Limb (tissue), 2 donors: Measurements from ENCODE around the gene TMEM87B.

ENCODE experiments used
- DNase-seq, 2 donors: peaks; one replicate each; pipeline ENCODE4 v3.0.0-alpha.2; 2016; ENCODE audit errors: extremely low spot score in 2 of 2

TMEM87B gene

DNA sequence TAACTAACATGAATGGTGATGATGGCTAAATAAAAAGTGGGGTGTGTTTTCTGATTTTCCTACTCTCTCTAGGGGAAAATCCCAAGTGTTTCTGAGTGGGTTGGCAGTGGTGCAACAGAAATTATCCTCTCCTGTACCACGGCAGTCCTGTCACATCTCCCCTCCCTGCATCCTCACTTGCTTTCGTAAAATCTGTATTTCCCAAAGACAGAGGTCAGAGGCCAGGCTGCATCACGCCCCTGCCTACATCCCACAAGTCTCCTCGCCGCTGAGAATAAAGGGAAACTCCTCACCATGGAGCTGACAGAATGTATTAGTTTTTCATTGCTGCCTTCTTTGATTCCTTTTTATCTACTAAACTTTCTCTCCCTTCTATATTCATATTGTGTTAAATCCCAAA lies 96.2 kb downstream of the TMEM87B start:
- DNase-seq = no peak

DNA sequence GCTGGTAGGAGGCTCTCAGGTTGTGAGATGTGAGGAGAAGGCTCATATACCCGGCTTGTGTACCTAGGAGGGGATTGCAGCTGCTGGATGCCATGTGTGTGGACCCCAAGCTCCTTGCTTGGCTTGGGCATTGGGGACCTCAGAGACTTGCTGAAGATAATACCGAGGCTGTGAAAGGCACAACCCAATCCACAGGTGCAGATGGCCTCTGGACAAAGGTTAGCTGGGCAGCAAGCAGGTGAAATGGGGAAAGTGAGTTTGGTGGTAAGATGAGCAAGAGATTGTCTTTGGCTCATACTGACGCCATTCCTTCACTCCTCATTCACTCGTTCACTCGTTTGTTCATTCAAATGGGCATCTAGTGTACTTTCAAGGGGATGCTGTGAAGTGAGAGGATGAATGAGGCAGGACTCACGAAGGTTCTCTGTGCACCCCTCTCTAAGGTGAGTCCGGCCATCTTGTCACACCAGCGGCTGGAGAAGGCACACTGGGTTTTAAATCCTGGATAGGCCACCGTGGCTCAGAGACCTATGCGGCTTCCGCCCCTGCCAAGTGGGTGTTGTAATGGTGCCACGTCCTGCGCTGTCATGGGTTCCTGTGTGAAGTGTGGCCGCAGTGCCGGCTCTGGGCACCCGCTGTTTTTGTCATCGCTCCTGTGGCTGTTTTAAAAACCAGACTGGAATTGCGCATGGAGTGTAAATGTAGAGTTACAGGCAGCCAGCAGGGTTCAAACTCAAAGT lies 96.8 kb downstream of the TMEM87B start:
- no peak for DNase-seq

DNA sequence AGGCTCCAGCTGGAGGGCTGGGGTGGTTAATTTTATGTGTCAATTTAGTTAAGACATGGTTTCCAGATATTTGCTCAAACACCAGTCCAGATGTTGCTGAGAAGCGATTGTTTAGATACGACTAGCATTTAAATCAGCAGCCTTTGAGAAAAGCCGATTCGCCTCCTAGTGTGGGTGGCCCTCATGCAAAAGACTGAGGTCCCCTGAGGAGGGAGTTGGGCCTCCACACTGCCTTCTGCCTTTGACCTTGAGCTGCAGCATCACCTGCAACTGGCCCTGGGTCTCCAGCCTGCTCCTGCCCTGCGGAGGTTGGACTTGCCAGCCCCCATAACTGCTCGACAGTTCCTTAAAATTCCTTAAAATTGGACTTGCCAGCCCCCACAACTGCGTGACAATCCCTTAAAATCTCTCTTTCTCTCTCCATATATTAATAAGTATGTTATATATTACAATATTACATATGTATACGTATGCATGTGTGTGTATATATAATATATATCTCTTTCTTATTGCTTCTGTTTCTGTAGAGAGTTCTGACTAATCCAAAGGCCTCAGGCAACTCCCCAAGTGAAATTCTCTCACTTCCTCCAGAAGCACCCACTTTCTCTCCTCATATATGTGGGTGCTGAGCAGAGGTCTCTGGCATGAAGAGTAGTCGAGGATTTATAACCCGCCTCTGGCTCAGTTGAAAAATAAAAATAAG lies 97.6 kb downstream of the TMEM87B start:
- no peak for DNase-seq

DNA sequence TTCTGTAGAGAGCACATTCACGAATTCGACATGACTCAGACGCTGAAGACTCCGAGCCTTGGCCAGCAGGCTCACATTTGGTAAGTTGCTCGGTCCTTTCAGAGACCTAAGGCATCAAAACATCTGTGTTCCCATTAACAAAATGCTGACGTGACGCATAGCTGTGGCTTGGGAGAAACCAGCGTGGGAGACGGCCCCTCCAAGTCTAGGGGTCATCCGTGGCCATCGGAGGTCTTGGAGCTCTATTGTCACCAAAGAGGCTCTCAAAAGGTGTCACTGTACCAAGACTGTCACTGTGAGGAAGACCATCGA lies 98.1 kb downstream of the TMEM87B start:
- DNase-seq = no peak

DNA sequence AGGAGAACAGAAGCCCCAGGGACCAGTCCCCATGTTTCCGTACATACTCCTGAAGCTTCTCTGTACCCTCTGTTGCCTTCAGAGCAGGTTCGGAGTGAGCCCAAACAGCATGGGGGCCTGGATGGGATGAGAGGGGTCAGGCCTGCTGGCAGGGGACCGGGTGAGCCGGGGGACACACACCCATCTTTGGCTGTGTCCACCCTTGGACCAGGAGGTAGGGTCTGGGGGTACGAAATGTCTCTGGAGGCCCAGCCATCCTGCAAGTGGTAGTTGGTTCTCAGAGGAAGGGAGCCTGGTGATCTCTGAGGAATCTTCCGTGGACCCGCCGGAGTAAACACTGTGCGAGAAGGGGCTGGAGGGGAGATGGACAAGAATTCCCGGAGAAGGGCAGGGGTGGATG lies 98.4 kb downstream of the TMEM87B start:
- no peak for DNase-seq

DNA sequence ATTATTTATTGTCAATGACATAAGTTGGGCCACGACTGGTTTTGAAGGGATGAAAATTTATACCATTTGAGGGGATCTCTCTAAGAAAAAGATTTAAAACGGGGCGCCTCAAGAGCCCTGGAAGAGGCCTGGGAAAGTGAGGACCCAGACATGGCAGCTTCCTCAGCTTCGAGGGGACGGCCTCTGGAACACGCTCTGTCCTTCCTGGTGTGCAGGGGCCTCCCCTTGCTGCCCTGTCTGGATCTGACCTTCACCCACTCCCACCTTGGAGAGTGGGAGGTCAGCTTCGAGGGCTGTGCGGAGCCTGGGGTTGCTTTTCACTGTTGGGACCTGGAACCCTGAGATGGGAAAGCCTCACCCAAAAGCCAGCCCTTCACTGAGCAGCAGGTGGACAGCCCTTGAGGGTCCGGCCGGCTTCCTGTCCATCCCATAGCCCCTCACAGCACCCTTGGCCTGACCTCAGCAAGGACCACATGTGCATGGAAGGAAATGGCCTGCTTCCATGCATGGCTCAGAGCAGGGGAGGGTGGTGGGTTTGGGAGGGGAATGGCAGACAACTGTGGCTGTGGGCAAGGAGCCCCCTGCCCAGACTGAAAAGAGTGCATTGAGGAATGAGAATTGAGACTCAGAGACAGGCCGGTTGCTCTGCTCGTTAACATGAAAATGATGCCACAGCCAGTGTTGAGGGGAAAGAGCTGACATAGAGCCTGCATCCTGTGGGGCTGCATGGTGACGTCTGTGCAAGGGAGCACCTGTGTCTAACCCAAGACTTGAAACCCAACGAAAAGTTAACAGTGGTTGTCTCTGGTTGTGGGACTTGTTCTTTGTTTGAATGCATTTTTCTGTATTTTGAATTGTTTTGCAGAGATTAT lies 99.4 kb downstream of the TMEM87B start:
- no peak for DNase-seq

DNA sequence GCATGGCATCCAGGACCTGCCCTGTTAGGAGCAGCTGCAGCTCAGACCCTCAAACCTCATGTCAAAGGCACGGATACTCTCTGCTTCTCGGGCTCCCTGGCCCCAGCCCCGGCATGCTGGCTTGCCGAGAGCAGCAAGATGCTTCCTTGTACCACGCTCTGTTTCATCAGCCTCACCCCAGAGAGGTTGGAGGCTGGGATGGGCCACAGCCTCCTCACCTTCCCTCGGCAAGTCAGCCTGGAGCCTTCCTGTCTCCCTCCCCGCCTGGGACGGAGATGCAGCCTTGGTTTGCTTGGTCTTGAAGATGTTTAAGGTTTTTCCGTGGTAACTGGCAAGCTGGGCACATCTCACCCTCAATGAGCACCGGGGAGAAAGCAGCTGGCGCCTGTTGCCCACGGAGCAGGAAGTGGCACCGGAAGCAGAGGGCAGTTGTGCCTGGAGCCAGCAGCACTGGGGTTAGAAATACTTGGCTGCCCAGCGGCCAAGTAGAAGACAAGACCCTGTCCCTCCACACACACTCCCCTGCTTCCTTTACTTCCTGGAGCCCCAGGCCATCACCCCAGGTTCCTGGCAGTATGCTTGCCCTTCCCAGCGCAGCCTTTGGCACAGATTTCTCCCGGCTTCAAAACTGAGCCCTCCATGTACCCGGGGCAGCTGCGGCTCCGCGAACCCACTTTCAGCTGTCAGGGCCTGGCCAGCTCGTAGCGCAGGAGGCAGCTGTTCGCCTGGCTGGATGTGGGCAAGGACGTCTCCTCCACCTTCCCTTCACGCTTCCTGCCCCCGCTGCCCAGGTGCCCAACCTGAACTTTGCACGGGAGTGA lies 100.5 kb downstream of the TMEM87B start:
- no peak for DNase-seq

DNA sequence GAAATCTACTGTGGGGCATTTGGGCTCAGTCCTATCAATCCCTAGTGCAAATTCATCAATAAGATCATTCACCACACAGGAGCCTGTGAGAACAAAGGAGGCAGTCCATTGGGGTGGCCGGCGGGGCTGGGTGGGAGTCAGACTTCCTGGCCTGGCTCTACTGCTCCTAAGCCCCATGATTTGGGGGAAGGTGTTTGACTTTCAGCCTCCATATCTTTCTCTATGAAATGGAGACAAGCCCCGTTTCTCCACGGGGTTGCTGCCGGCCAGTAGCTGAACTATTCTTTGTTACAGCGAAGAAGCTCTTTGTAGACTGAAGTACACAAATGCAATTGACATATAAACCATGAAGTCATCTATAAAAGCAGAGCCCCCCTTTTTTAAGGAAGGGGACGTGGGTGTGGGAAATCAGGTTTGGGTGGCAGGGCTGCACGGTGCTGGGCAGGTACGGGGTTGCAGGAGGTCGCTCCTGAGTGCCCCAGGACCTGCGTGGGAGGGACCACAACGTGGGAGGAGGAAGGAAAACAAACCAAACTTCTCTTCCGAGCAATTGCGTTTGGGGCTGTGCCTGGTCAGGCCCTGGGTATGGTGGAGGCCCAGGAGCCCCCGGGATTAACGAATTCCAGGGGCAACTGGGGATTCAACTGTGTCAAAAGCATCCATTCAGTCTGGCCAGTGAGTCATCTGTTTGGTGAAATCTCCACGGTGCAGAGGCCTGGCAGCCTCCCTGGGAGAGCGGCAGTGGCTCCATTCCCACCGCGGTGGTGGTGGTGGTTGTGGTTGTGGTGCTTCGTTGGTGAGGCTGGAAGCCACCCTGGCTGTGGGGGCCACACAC lies 101.3 kb downstream of the TMEM87B start:
- DNase-seq = no peak

DNA sequence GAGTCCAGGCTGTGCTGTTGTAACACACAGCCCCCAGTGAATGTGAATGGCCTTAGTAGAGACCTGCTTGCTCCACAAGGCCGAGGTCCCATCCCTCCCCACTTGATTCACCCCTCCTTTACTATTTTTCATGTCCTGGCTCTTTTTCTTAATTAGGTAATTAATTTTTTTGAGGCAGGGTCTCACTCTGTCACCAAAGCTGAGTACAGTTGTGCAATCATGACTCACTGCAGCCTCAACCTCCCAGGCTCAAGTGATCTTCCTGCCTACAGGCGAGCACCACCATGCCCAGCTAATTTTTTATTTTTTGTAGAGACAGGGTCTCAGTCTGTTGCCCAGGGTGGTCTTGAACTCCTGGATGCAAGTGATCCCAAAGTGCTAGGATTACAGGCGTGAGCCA lies 102.4 kb downstream of the TMEM87B start:
- DNase-seq = no peak

DNA sequence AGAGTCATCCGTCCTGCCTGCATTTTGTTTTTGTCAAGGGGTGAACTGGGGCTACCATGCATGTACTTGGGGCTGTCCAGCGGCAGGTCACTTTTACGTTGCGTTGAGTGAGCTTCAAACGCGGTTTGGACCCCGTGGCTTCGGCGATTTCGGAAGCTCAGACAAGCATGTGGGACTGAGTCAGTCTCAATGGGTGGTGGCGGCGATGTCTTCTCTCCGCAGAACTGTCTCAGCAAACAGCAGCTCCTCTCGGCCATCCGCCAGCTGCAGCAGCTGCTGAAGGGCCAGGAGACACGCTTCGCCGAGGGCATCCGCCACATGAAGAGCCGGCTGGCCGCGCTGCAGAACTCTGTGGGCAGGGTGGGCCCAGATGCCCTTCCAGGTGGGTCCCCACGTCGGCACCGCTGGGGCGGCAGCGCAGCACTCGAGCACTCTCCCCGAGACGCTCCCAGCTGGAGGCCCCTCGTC lies 104.4 kb downstream of the TMEM87B start:
- no peak for DNase-seq

DNA sequence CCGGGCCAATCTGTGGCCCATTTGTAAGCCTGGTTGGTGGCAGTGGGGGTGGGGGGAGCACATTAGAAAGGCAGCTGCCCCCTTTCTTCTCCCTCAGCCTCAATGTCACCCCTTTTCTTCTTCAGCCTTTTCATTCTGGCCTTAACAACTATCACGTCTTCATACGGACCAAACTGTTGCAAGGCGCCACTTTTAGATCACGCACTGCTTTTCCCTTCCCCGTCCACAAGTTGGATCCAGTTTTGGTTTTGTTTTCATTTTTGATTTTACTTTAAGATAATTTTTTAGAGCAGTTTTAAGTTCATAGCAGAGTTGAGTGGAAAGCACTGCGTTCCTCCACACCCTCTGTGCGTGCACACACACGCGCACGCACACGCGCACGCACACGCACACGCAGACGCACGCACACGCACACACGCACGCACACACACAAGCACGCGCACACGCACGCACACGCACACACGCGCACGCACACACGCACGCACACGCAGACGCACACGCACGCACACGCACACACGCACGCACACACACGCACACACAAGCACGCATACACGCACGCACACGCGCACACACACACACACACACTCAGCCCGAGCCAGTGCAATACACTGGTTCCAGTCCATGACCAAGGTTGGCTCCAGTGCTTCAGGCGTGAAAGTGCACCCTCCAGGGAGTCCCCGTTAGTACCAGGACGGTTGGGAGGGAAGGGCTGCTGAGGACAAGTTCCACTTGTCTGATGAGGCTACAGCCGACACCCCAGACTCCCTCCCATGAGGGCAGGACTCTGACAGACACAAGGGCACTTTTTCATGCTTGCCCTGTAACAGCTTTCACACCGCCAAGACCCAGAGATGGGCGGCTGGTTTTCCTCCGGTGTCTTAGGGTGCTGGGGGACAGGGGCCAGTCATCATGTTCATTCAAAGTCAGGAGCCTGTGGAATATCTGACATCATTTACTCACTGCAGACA lies 105.5 kb downstream of the TMEM87B start:
- no peak for DNase-seq

DNA sequence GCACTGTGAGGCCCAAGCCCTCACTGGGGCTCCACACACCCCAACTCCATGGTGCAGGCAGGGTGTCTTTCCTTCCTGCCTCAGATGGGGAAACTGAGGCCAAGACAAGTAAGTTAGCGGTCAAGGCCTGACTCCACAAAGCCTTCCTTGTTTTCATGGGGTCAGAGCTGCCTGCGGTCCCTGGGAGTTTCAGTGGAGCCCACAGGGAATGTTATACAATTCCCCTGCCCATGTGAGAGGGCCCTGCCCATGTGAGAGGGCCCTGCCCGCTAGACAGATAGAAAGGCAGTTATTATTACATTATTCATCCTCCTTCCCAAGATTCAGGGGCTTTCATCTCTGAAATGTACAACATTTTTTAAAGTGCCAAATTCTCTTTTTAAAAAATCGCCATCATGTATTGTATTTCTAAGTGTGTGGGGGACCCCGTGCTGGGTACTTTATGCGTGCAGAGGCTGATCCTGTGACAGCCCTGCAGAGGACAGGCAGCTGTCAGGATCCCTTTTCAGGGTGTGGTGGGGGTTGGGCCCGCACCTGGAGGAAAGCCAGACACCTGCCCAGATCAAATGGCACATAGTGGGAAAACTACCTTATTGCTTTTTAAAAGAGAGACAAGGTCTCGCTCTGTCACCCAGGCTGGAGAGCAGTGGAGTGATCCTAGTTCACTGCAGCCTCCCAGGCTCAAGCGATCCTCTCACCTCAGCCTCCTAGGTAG lies 106.5 kb downstream of the TMEM87B start:
- no peak for DNase-seq

DNA sequence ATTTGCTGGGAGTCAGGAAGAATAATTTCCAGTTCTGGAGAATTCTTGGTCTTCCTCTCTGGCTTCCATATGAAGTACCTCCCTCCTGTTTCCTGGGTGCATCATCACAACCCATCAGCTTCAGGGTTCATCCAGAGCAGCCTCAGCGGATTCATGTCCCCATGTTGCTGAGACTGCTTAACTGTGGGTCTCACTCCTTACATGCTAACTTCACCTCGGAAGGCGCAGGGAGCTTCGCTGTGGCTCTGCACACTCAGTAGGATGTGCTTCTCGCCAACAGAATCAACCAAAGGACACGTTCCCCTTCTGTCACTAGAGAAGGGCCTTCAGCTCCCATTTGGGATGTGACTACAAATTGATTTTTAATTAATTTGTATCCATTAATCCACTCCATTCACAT lies 107.3 kb downstream of the TMEM87B start:
- DNase-seq = no peak

DNA sequence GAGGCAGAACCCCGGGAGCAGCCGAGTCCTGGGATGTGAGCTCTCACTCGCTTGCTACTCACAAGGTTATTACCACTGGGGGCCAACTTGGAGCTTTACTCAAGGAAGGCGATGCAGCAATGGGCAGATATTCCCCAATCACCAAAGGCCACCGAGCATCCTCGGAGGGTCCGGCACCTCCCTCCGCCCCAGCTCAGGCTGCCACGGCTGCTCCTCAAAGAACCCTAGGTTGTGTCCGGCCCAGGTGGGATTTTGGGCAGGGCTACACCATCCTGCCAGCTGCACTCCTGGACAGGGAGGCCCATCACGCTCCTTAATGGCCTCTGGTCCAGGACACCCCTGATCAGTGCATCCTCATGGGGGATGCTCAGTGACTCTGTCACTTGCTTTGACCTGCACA lies 107.9 kb downstream of the TMEM87B start:
- no peak for DNase-seq

DNA sequence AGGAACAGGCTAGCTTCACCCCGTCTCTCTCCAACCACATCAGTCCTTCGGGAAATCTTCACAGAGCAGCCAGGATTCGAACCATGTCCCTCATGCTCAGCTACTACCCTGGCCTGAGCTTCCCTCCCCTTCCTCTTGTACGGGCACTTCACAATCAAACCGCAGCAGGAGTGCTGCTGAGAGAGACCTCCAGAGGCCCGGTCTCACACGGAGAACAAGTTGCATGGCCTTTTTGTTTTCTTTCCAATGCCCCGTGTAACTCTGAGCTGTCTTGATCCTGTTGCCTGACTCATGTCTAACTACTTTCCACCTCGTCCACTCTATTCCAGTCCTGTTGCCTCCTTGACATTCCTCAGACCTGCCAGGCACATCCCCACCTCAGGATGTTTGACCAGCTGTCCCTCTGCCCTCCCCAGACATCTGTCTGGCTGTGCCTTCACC lies 108.5 kb downstream of the TMEM87B start:
- DNase-seq = no peak

DNA sequence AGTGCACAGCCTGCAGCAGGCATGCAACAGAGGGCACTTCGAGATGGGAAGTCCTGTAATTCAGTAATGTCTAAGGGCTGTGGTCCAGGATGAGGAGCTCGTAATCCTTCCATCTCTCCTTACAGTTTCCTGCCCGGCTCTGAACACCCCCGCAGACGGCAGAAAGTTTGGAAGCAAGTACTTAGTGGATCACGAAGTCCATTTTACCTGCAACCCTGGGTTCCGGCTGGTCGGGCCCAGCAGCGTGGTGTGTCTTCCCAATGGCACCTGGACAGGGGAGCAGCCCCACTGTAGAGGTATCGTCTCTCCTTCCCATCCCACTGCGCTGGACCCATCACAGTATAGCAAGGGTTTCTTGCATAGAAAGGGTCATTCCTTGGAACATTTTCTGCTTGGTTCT lies 109.8 kb downstream of the TMEM87B start:
- DNase-seq = no peak

DNA sequence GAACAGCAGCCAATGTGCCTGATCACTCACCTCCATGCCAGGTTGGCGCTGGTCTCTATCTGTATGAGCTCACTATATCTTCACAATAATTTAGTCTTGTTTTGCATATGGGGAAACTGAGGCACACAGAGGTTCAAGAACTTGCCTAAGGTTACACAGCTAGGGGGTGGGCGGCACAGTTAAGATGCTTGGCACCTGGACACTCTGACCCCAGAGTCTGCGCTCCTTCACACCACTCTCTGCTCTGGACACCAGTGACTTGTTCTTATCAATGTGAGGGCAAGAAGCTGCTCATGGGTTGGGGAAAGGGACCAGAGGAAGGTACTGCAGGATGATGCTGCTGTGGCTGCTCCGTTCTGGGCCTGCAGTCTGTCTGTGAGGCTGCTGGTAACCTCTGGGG lies 110.2 kb downstream of the TMEM87B start:
- no peak for DNase-seq

DNA sequence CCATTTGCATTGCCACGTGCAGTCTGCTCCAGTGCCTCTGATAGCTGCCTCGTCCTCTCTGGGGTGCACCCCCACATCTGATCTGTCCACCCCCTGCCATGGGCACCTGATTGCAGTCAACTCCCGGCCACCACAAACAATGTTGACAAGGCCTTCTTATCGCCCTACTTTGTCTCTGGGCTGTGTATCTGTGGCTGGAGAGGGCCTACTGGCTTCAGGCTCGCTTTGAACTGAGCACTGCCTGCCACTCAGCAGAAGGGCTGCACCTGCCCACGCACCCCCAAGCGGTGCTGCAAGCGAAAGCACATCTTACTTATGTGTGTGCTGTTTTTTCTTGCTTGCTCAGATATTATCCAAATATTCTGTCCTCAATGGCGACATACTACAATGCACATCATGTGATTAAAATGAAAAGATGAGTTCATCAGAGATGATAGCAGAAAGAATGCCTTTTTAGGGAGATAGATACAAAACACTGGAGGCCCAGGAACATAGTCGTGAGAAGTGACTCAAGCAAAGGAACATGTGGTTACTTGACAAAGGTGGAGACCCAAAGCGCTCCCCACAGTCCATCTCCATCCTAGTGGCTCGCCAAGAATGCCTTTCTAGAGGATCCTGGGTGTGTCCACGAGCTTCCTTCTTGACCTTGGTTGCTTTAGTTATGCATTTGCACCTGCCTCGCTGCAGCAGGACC lies 111.9 kb downstream of the TMEM87B start:
- DNase-seq = no peak
